HepG2 (cell line): ENCODE measurements around the gene ERBB4. TPM values are rescaled to one million over a fixed set of nuclear protein-coding genes. Genes with fewer than 3 reads are reported as not detected.

ENCODE experiments used
- ATAC-seq: fragments of 200-7000 bp; cut with Tn5 transposase; 3 replicates; pipeline ENCODE4 v1.9.1; 2020; ENCODE audit warnings: mild to moderate bottlenecking, moderate library complexity
- BruUV-seq: library from RNA; stranded (reverse); fragments of 400-500 nt; replicated peaks from 2 replicates; lab custom pipeline; 2021; lab: Mats Ljungman, UMichigan
- CTCF ChIA-PET: fragments of 300-600 bp; formaldehyde crosslinking; extraction: SDS; loops from one replicate; lab custom pipeline; 2021; ENCODE audit warnings: low total read pairs, inconsistent platforms, low intra/inter-chr PET ratio; lab: Yijun Ruan, JAX
- POLR2A ChIA-PET: fragments of 350-600 bp; sonication (Branson Sonifier 250); formaldehyde crosslinking; loops from one replicate; lab custom pipeline; 2020; ENCODE audit warnings: antibody characterized with exemption, inconsistent platforms; lab: Yijun Ruan, JAX
- DNase-seq: peaks from one replicate; pipeline ENCODE4 v3.0.0-alpha.2; 2015; ENCODE audit warnings: low spot score
- FAIRE-seq: peaks from 3 replicates; lab custom pipeline; 2011; peaks lifted over from hg19 to GRCh38; lab: Jason Lieb, UNC
- H2AFZ ChIP-seq: one replicate; pipeline ENCODE4 v1.6.1; 2011; ENCODE audit warnings: low read length, inconsistent platforms
- H3K27ac ChIP-seq: fragments of 300-600 bp; 3 replicates; pipeline ENCODE4 v1.8.0; 2011; ENCODE audit warnings: mixed run types, mild to moderate bottlenecking, mixed read lengths, low read length, inconsistent platforms; ENCODE audit not compliant: insufficient read depth; ENCODE audit errors: extremely low read length
- H3K27me3 ChIP-seq, 2 experiments: fragments of 200-600 bp in 1 of 2; 2 replicates in 1 of 2; 3 replicates in 1 of 2; pipeline versions ENCODE4 v1.6.0 to v1.8.0; 2011; ENCODE audit warnings: low read length in 2 of 2, mild to moderate bottlenecking in 2 of 2, moderate library complexity in 2 of 2, inconsistent platforms in 1 of 2; ENCODE audit not compliant: insufficient read depth in 2 of 2, control insufficient read depth in 1 of 2
- H3K36me3 ChIP-seq, 2 experiments: fragments of 200-600 bp in 1 of 2; replicated peaks in 1 of 2; 2 replicates in 1 of 2; 3 replicates in 1 of 2; pipeline versions ENCODE4 v1.5.1 to v1.8.0; 2011; ENCODE audit warnings: low read length in 2 of 2, inconsistent platforms in 1 of 2; ENCODE audit not compliant: insufficient read depth in 2 of 2, control insufficient read depth in 1 of 2
- H3K4me1 ChIP-seq: 2 replicates; pipeline ENCODE4 v1.5.1; 2012; ENCODE audit warnings: low read length, inconsistent platforms; ENCODE audit not compliant: insufficient read depth
- H3K4me2 ChIP-seq: 2 replicates; pipeline ENCODE4 v1.6.0; 2011; ENCODE audit warnings: low read depth, low read length, inconsistent platforms
- H3K4me3 ChIP-seq, 3 experiments: fragments of 200-600 bp in 1 of 3; sonication (generic), shearing (Covaris generic) in 1 of 3; replicated peaks in 1 of 3; 2 replicates each; pipeline ENCODE4 v1.5.1; 2011 to 2016; ENCODE audit warnings: low read length in 3 of 3, inconsistent platforms in 2 of 3, low read depth in 2 of 3, mild to moderate bottlenecking in 2 of 3, control low read depth in 1 of 3, mixed read lengths in 1 of 3; ENCODE audit not compliant: insufficient read depth in 1 of 3
- H3K79me2 ChIP-seq: one replicate; pipeline ENCODE4 v1.6.1; 2011; ENCODE audit warnings: low read length, inconsistent platforms; ENCODE audit not compliant: insufficient read depth
- H3K9ac ChIP-seq: 2 replicates; pipeline ENCODE4 v1.6.0; 2011; ENCODE audit warnings: mild to moderate bottlenecking, low read depth, low read length, inconsistent platforms; ENCODE audit not compliant: insufficient read depth
- H3K9me3 ChIP-seq: 2 replicates; pipeline ENCODE4 v1.5.1; 2012; ENCODE audit warnings: mild to moderate bottlenecking, low read length
- H4K20me1 ChIP-seq: 2 replicates; pipeline ENCODE4 v1.6.0; 2011; ENCODE audit warnings: inconsistent platforms, mild to moderate bottlenecking, low read length, moderate library complexity; ENCODE audit not compliant: insufficient read depth
- ARID3A ChIP-seq: IDR thresholded peaks from 2 replicates; pipeline ENCODE4 v1.6.1; 2012; ENCODE audit warnings: low read depth, low read length, improper control_type of control experiment
- ASH2L ChIP-seq: fragments of 300-600, 200-600 bp; sonication (generic); IDR thresholded peaks from 2 replicates; pipeline ENCODE4 v1.7.0; 2017; ENCODE audit warnings: low read depth, mild to moderate bottlenecking, moderate library complexity, mixed read lengths, low read length; ENCODE audit not compliant: insufficient read length
- GMEB2 ChIP-seq: IDR thresholded peaks from 2 replicates; pipeline ENCODE4 v1.6.1; 2016; ENCODE audit warnings: missing biosample characterization, missing genetic modification reagents, low read depth
- HOXA3 ChIP-seq: sonication (generic); formaldehyde crosslinking; IDR thresholded peaks from 2 replicates; pipeline ENCODE4 v1.5.0; 2020; ENCODE audit warnings: missing genetic modification reagents
- MEIS1 ChIP-seq: sonication (generic); formaldehyde crosslinking; IDR thresholded peaks from 2 replicates; pipeline ENCODE4 v1.9.0; 2021; ENCODE audit warnings: mild to moderate bottlenecking, missing genetic modification reagents, moderate library complexity, borderline replicate concordance
- MLXIP ChIP-seq: sonication (generic); formaldehyde crosslinking; IDR thresholded peaks from 2 replicates; pipeline ENCODE4 v1.9.0; 2021; ENCODE audit warnings: missing genetic modification reagents, borderline replicate concordance
- ZKSCAN1 ChIP-seq: fragments of 150-350 bp; IDR thresholded peaks from 2 replicates; pipeline ENCODE4 v1.6.1; 2014; ENCODE audit warnings: low read length
- ZNF280B ChIP-seq: sonication (generic); formaldehyde crosslinking; IDR thresholded peaks from 2 replicates; pipeline ENCODE4 v1.5.0; 2020; ENCODE audit warnings: missing genetic modification reagents, mild to moderate bottlenecking, borderline replicate concordance
- ZNF615 ChIP-seq: sonication (generic); formaldehyde crosslinking; IDR thresholded peaks from 2 replicates; pipeline ENCODE4 v1.5.0; 2020; ENCODE audit warnings: mild to moderate bottlenecking, missing genetic modification reagents, borderline replicate concordance
- WGBS: methylation state at CpG from one replicate; pipeline ENCODE4 v1.1.6; 2017; ENCODE audit warnings: low lambda C conversion rate; 5-methylcytosine and 5-hydroxymethylcytosine counted together
- in situ Hi-C: cut with HindIII; loops from 2 replicates; pipeline ENCODE4 v1.10.0; 2017; ENCODE audit warnings: low pct_unique_long_range_greater_than_20kb; ENCODE audit not compliant: extremely low pct_ligation_motif_present
- intact Hi-C: fragments of 100-400 bp; cut with micrococcal nuclease; formaldehyde crosslinking; loops from one replicate; pipeline ENCODE4 v1.10.0; 2022; ENCODE audit not compliant: unreplicated experiment
- polyA plus RNA-seq, 8 experiments: library from polyadenylated mRNA; depleted of rRNA in 3 of 8; stranded (reverse) in 7 of 8; unstranded in 1 of 8; fragments of >200 nt; fragmentation: Illumina TruSeq in 4 of 8; extraction: Trizol in 4 of 8; gene quantifications; 2 replicates each; pipeline versions ENCODE4 v1.2.1 to v1.2.3, GENCODE V29; 2011 to 2016; ENCODE audit warnings: low read depth in 4 of 8, missing spikeins in 1 of 8, mixed read lengths in 1 of 8; ENCODE audit not compliant: insufficient read depth in 1 of 8
- total RNA-seq, 5 experiments: library from RNA; depleted of rRNA; stranded (reverse); fragments of >200 nt; fragmentation: Illumina TruSeq; extraction: Trizol; gene quantifications; 2 replicates each; pipeline ENCODE4 v1.2.3, GENCODE V29; 2016; ENCODE audit warnings: low read depth in 1 of 5

ERBB4 gene
- total and polyA plus RNA-seq, 2 of the 13 experiments (the other 11 are each of a cell fraction or from before 2014, with no cell fraction given): not detected

- H3K79me2 ChIP-seq: no peaks in the 10 kb centered on the region
- ChIA-PET POLR2A (no interaction called here), CTCF (no interaction called here)
- H4K20me1 ChIP-seq: no peaks in the 10 kb centered on the region
- no peaks in the 10 kb centered on the region for H3K27me3 ChIP-seq
- H2AFZ ChIP-seq: no peak overlapping the region
- H3K9ac ChIP-seq: no peak overlapping the region
- H3K36me3 ChIP-seq: no peaks in the 10 kb centered on the region
- no peak overlapping the region for H3K27ac ChIP-seq
- peaks cover 6% of the 10 kb centered on the region for H3K4me1 ChIP-seq
- no peak overlapping the region for H3K4me3 ChIP-seq
- TF ChIP-seq MLXIP (no peak), ASH2L (no peak)
- no peak for DNase-seq
- no peak for ATAC-seq
- in situ Hi-C loops (no loop called here), intact Hi-C loops (loop anchor here (5.0 kb wide), 1 partner anchor 65 kb away; no protein-coding TSS in a partner anchor)
- no peak for FAIRE-seq
- BruUV-seq: no TSS peak
- no peak overlapping the region for H3K4me2 ChIP-seq
- WGBS: 13% methylated on average over 4 of the region's 4 CpGs
- H3K9me3 ChIP-seq: no peaks in the 10 kb centered on the region
These were observed 136.3 kb downstream of the ERBB4 start for GRCh38 chr2:212402316-212402715.

GRCh38 chr2:212398316-212398715 is 140.3 kb downstream of the ERBB4 start:
- no peak for DNase-seq
- H3K79me2 ChIP-seq: no peaks in the 10 kb centered on the region
- H3K27ac ChIP-seq: no peak overlapping the region
- no peak overlapping the region for H2AFZ ChIP-seq
- H3K4me1 ChIP-seq: peaks cover 6% of the 10 kb centered on the region
- in situ Hi-C loops (no loop called here), intact Hi-C loops (no loop called here)
- H3K9me3 ChIP-seq: no peaks in the 10 kb centered on the region
- ChIA-PET CTCF (no interaction called here), POLR2A (no interaction called here)
- H3K4me3 ChIP-seq: no peak overlapping the region
- ATAC-seq: no peak
- H3K27me3 ChIP-seq: no peaks in the 10 kb centered on the region
- H4K20me1 ChIP-seq: no peaks in the 10 kb centered on the region
- H3K36me3 ChIP-seq: no peaks in the 10 kb centered on the region
- WGBS: 17% methylated on average over 1 of the region's 1 CpG
- FAIRE-seq: no peak
- no TSS peak for BruUV-seq
- H3K4me2 ChIP-seq: no peak overlapping the region
- no peak overlapping the region for H3K9ac ChIP-seq
- TF ChIP-seq ZNF280B (CRISPR knock-in tag) (no peak), ARID3A (no peak), HOXA3 (CRISPR knock-in tag) (no peak), ZNF615 (CRISPR knock-in tag) (no peak), MEIS1 (CRISPR knock-in tag) (no peak), ZKSCAN1 (no peak), GMEB2 (CRISPR knock-in tag) (no peak)
